ENCODE data around the gene LTO1. TPM values are rescaled to one million over a fixed set of nuclear protein-coding genes. Genes with fewer than 3 reads are reported as not detected.

LTO1 gene
- total and polyA plus RNA-seq, 2 of the 13 experiments (the other 11 are each of a cell fraction or from before 2014, with no cell fraction given): 11.8 to 15.0 TPM

DNA sequence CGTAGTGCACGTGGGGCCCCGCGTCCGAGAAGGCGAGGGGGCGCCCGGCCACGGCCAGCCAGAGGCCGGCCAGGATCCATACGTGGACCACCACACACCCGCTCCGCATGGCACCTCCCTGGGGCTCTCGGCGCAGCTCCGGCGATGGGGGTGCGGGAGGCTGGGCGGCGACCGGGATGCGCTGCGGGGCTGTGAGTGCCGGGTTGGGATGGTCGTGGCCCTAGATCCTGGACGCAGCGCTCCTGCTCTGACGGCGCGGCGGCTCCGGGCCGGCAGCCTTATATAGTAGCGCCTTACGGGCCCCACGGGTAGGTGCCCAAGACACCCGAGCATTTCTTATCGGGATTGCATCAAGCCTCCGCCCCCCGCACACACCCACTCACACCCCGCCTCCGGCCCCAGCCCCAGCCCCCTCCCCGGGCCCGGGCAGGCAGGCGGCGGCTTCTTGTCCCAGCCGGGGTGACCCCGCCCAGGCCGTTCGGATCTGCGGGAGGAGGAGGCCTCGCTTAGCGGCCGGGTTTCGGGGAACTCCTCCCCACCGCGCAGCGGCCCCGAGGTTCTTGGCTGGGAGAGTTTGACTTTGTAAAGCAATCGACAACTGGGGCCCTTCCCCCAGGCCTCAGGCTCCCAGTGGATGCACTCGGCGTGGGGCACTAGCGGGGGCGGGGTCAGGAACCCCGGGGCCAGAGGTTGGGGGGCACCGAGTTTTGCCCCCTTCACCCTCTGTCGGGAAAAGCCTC is 28.8 kb upstream of the LTO1 start, which contains the start of gene FGF19 (continued):
- TF ChIP-seq ZNF709 (CRISPR knock-in tag; IDR thresholded peaks at IDR 0.05): no peak
- no peak for TF ChIP-seq NFRKB (IDR thresholded peaks at IDR 0.05)

DNA sequence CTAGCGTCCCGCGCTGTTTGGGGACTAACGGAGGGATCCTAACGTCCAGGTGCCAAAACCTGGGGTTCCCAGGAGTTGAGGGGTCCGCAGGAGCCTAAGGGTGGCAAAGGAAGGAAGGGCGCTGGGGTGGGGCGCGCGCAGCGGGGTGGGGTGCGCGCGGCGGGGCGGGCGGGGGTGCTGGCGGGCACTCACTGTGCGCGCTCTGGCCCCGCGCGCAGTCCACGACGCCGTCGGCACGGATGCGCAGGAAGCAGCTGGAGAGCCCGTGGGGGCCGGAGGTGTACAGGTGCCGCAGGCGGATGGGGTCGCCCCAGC is 28.3 kb upstream of the LTO1 start:
- no peak overlapping the region for H3K27ac ChIP-seq (ENCODE audit: extremely low read length, insufficient read depth, low read length)
- TF ChIP-seq PHB2 (IDR thresholded peaks at IDR 0.05; ENCODE audit: partially characterized antibody) (no peak), IKZF4 (CRISPR knock-in tag; IDR thresholded peaks at IDR 0.05; ENCODE audit: borderline replicate concordance, low read depth, not compliant biosample characterization) (no peak), MXI1 (IDR thresholded peaks at IDR 0.05; ENCODE audit: borderline replicate concordance, low read depth, low read length) (no peak), PAWR (CRISPR knock-in tag; IDR thresholded peaks at IDR 0.05; ENCODE audit: borderline replicate concordance) (no peak), ZNF225 (CRISPR knock-in tag; IDR thresholded peaks at IDR 0.05) (no peak), NFRKB (IDR thresholded peaks at IDR 0.05) (no peak), ZNF775 (CRISPR knock-in tag; IDR thresholded peaks at IDR 0.05; ENCODE audit: borderline replicate concordance) (no peak), ZNF746 (CRISPR knock-in tag; IDR thresholded peaks at IDR 0.05) (no peak), CEBPB (IDR thresholded peaks at IDR 0.05; ENCODE audit: borderline replicate concordance, low read depth, low read length) (no peak), NCOA1 (CRISPR knock-in tag; IDR thresholded peaks at IDR 0.05) (no peak), ZNF550 (CRISPR knock-in tag; IDR thresholded peaks at IDR 0.05; ENCODE audit: borderline replicate concordance) (no peak), KMT2B (CRISPR knock-in tag; IDR thresholded peaks at IDR 0.05) (no peak), ZNF589 (CRISPR knock-in tag; conservative IDR thresholded peaks at IDR 0.05) (no peak), TSC22D2 (CRISPR knock-in tag; IDR thresholded peaks at IDR 0.05; ENCODE audit: borderline replicate concordance) (no peak), ZNF75D (CRISPR knock-in tag; IDR thresholded peaks at IDR 0.05; ENCODE audit: borderline replicate concordance) (no peak)
- TF ChIP-seq, protein P1, sequence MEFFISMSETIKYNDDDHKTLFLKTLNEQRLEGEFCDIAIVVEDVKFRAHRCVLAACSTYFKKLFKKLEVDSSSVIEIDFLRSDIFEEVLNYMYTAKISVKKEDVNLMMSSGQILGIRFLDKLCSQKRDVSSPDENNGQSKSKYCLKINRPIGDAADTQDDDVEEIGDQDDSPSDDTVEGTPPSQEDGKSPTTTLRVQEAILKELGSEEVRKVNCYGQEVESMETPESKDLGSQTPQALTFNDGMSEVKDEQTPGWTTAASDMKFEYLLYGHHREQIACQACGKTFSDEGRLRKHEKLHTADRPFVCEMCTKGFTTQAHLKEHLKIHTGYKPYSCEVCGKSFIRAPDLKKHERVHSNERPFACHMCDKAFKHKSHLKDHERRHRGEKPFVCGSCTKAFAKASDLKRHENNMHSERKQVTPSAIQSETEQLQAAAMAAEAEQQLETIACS (CRISPR knock-in tag; IDR thresholded peaks at IDR 0.05): no peak
- TF ChIP-seq, protein P2, sequence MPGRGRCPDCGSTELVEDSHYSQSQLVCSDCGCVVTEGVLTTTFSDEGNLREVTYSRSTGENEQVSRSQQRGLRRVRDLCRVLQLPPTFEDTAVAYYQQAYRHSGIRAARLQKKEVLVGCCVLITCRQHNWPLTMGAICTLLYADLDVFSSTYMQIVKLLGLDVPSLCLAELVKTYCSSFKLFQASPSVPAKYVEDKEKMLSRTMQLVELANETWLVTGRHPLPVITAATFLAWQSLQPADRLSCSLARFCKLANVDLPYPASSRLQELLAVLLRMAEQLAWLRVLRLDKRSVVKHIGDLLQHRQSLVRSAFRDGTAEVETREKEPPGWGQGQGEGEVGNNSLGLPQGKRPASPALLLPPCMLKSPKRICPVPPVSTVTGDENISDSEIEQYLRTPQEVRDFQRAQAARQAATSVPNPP (CRISPR knock-in tag; IDR thresholded peaks at IDR 0.05): no peak
- TF ChIP-seq, protein P3, sequence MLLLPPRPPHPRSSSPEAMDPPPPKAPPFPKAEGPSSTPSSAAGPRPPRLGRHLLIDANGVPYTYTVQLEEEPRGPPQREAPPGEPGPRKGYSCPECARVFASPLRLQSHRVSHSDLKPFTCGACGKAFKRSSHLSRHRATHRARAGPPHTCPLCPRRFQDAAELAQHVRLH (CRISPR knock-in tag; IDR thresholded peaks at IDR 0.05; ENCODE audit: borderline replicate concordance, low read depth): no peak
- no peak for FAIRE-seq
- ChIA-PET POLR2A (no interaction called here), CTCF (ENCODE audit: low intra/inter-chr PET ratio, low total read pairs) (no interaction called here)
- H3K4me1 ChIP-seq (ENCODE audit: insufficient read depth, low read length): peaks cover 84% of the 10 kb centered on the region
- H2AFZ ChIP-seq (ENCODE audit: low read length): no peak overlapping the region
- H3K36me3 ChIP-seq (replicated peaks in 1 of 2; ENCODE audit: control insufficient read depth in 1 of 2, insufficient read depth in 2 of 2, low read length in 2 of 2): no peaks in the 10 kb centered on the region
- H3K79me2 ChIP-seq (ENCODE audit: insufficient read depth, low read length): no peaks in the 10 kb centered on the region
- DNase-seq (ENCODE audit: low spot score): no peak
- ATAC-seq: no peak
- no peak overlapping the region for H3K9ac ChIP-seq (ENCODE audit: insufficient read depth, low read depth, low read length)
- no peak overlapping the region for H3K4me2 ChIP-seq (ENCODE audit: low read depth, low read length)
- no peak overlapping the region for H3K4me3 ChIP-seq (replicated peaks in 1 of 3; ENCODE audit: insufficient read depth in 1 of 3, low read depth in 2 of 3, low read length in 3 of 3)
- in situ Hi-C loops (cut with HindIII; ENCODE audit: extremely low pct_ligation_motif_present, low pct_unique_long_range_greater_than_20kb): no loop called here
- no peaks in the 10 kb centered on the region for H4K20me1 ChIP-seq (ENCODE audit: insufficient read depth, low read length)
- H3K27me3 ChIP-seq (ENCODE audit: control insufficient read depth in 1 of 2, insufficient read depth in 2 of 2, low read length in 2 of 2): peaks cover 0 to 4% of the 10 kb centered on the region in 2 experiments; a peak in 1 of 5 replicates
- H3K9me3 ChIP-seq (ENCODE audit: low read length): no peaks in the 10 kb centered on the region
- WGBS (ENCODE audit: low lambda C conversion rate): 98% methylated on average over 34 of the region's 34 CpGs
- BruUV-seq (replicated peaks): no TSS peak
- intact Hi-C loops (cut with micrococcal nuclease; ENCODE audit: unreplicated experiment): no loop called here

Measured in HepG2 (cell line).